ENCODE measurements around the gene TMEM119.
"Not testable (repeated sequence)": the region's sequence is repeated elsewhere in the genome, so short reads cannot be mapped to it uniquely, and the experiment has no call there.

Gene TMEM119

DNA sequence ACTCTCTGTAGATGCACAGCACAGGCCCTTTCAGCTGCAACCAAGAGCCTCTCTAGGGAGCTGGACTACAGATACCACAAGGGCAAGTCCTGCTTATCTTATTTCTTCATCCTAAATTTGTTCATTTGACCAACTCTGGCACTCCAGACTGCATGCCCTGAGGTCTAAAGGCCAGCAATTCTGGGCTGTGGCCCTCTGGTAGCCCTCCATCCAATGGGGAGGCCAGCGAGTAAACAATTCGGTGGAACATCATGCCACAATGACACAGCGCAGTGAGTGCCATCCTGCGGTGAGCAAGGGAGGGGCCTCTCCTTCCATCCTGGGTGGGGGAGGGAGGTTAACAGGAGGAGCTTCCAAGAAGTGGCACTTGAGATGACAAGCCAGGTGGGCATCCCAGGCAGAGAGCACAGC is 36.5 kb upstream of the TMEM119 start:
- no peak for DNase-seq (ENCODE audit: low spot score)

DNA sequence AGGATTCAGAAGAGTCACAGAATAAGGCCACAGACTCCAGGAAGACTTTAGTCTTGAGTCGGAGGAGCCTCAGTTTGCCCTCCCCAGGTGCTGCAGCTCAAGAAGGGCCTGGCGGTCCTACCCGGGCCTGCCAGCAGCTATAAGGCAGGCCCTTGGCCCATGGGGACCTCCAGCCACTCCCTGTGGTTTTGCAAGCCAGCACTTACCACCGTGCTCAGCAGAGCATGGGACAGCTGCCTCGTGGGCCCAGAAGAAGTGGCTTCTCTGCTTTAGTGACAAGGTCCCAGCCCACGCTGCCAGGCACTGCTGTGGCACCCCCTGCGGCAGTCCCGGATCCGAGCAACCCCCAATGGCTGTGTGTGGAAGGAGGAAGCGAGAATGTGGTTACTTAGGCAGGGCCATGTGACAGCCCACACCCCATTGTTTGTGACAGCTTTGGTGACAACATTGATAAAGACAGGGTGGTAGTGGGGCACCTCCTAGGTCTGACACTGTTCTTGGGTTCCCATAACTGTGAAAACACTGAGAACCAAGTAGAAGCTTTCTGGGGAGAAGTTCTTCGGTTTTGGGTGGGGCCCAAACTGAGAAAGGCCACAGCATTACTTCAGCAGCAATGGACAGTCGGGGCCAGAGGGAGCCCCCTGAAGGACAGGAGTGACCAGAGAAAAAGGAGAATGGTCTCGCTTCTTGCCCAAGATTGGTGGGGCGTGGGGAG is 35.8 kb upstream of the TMEM119 start, which contains the start of gene SELPLG:
Gene SELPLG (minus strand): TSS at position 361 of the 715 bp plus-strand sequence. CDS start 9,587 bp downstream, outside the sequence.
- no peak for DNase-seq (ENCODE audit: low spot score)

DNA sequence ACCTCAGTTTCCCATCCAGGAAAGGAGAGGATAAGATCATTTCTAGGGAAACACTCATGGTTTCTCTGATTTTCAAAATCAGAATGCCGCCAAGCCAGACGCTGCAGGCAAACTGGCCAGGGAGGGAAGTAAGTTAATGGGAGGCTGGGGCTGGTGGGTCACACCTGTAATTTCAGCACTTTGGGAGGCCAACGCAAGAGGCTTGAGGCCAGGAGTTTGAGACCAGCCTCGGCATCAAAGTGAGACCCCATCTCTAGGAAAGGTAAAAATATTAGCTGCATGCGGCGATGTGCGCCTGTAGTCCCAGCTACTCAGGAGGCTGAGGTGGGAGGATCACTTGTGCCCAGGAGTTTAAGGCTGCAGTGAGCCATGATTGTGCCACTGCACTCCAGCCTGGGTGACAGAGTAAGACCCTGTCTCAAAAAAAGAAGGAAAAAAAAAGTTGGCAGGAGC is 35.2 kb upstream of the TMEM119 start:
- DNase-seq (ENCODE audit: low spot score) = no peak

DNA sequence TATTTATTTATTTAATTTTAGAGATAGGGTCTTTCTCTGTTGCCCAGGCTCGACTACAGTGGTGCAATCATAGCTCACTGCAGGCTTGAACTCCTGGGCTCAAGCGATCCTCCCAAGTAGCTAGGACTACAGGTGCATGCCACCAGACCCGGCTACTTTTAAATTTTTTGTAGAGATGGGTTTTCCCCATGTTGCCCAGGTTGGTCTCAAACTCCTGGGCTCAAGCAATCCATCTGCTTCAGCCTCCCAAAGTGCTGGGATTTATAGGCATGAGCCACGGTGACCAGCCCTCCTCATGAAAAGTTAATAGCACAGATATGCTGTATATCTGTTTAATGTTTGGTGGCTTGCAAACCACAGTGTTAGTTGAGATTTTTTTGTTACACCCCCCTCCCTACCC is 33.4 kb upstream of the TMEM119 start:
- DNase-seq (ENCODE audit: low spot score) = not testable (repeated sequence)

DNA sequence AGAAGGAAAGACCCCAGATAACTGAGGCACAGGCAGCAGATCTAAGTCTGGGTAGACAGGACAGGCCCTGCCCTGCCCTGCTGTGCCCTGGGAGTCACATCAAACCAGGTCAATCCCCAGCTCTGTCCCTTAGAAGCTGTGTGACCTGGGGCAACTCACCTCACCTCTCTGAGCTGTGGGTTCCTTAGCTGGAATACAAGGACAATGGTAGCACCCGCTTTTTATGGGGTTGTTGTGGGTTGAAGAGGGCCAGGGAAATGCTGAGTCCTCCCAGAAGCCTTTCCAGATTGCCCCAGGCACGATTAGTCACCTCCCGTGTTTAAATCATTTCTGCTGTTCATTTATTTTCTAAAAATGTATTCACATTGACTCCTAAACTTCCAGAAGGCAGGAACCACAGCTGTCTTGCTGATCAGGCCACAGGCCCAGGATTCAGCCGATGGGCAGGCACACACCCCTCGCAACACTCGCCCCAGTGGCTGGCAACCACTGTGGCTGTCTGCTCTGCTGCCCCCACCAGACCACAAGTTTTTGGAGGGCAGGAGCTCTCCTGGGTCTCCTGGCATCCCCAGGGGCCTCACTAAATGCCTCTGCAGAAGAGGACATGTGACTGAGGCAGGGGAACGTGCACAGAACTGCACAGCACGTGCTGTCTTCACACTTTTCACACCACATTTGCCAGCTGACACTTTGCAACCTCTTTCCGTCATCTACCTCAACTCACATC is 32.8 kb upstream of the TMEM119 start:
- peak; percentile 83 for DNase-seq (ENCODE audit: low spot score)

DNA sequence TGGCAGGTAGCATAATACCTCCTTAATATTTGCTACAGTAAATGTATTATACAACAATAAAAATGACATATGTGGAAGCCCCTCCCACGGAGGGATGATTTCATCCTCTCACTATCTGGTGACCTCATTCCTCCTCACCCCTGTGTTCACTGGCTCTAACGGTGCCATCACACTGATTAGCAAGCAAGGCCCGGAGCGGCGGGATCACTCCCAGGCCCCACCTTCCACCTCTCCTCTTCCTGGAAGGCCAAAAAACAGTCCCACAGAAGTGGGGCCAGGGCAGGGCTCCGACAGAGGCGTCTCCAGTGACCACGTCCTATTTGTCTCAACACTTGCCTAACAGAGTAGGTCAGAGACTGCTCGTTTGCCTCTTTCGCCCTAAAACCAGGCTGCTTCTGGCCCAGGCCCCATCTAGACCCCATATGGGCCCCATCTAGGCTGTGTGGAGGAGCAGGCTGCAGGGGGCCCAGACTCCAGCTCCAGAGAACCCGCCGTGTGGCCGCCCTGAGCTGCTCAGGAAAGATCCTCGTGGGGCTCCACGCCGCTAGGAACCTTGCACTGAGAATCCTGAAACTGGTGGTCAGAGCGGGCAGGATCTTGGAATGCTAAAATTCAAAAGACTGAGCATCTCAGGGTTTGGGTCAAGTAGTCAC is 32.1 kb upstream of the TMEM119 start:
- DNase-seq (ENCODE audit: low spot score) = no peak

DNA sequence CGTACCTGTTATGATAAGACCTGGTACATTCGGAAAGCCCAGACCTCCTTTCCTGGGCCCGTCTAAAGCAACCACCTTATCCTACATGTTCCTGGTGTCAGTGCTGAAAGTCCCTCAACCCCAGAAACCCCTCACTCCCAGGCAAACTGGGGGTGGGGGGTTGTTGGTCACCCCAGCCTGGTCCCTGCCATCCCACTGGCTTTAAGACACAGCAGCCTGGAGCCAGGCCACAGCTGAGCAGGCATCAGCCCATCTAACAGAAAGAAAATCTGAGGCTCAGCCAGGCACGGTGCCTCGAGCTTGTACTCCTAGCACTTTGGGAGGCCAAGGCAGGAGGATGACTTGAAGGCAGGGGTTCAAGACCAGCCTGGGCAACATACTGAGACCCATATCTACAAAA is 31.3 kb upstream of the TMEM119 start:
- DNase-seq (ENCODE audit: low spot score) = no peak

DNA sequence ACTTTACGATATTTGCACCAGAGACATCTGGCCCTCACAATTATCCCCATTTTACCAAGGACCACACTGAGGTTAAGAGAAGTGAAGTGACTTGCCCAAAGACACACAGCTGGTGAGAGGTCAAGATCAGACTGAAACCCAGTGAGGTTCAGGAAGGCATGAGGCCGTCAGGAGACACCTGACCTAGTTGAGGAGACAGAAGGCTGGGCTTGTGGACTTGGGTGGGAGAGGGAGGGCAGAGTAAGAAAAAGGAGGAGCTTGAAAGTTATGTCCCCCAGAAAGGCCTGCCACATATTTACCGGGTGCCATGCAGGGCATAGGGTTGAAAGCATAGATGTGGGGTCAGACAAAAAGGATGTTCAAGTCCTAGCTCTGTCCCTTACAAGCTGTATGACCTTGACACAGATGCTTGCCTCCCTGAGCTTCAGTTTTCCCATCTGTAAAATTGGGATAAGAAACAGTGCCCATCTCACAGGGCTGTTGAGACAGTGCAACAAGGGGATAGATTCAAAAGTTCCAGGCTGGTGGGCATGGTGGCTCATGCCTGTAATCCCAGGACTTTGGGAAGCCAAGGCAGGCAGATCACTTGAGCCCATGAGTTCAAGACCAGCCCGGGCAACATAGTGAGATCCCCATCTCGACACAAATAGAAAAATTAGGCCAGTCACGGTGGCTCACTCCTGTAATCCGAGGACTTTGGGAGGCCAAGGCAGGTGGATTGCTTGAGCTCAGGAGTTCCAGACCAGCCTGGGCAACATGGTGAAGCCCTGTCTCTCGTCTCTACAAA is 29.4 kb upstream of the TMEM119 start:
- no peak for DNase-seq (ENCODE audit: low spot score)

DNA sequence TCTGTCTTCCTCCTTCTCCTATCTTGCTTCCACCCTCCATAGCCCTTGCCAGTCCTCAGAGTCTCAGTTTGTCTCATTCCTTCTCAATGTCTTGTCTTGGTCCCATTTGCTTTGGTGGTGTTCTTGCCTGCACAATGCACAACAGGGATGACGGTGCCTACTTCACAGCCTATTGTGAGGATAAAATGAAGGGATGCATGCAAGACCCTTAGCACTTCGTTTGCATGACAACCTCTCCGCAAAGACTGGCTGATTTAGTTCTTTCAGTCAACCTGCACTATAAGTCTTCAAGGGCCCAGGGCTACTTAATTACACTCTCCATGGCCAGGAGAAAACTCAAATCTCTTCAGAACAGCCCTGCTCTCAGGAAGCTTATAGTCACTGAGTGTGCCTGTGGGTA is 27.3 kb upstream of the TMEM119 start:
- DNase-seq (ENCODE audit: low spot score) = no peak

DNA sequence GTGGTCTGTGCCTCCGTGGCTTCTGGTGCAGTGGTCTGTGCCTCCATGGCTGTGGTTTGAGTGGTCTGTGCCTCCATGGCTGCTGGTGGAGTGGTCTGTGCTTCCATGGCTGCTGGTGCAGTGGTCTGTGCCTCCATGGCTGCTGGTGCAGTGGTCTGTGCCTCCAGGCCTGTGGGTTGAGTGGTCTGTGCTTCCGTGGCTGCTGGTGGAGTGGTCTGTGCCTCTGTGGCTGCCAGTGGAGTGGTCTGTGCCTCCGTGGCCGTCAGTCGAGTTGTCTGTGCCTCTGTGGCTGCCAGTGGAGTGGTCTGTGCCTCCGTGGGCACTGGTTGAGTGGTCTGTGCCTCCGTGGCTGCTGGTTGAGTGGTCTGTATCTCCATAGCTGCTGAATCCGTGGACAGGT is 25.7 kb upstream of the TMEM119 start:
- no peak for DNase-seq (ENCODE audit: low spot score)

DNA sequence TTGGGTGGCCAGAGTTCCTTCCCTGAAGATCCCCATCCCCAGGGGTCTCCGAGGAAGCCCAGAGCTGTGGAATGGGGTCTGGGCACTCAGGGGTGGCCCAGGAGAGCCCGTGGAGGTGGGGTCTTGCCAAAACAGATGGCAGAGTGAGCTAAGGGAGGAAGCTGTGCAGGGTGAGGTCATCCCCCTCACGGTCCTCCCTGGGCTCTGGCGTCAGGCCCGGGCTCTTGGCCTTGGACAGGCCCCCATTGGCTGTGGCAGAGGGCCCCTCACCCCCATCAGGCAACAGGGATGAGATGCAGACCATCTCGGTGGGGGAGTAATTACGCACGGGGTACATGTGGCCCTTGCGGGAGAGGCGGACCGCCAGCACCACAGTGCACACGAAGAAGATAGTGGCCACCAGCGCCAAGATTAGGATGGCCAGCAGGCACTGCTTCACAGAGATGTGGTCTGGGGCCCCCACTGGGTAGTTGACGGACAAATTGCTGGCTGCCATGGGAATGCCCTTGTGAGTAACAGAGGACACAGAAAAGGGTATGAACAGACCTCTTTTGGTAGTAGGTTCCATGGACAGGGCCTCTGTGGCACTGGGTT is 25.1 kb upstream of the TMEM119 start:
- DNase-seq (ENCODE audit: low spot score) = no peak

DNA sequence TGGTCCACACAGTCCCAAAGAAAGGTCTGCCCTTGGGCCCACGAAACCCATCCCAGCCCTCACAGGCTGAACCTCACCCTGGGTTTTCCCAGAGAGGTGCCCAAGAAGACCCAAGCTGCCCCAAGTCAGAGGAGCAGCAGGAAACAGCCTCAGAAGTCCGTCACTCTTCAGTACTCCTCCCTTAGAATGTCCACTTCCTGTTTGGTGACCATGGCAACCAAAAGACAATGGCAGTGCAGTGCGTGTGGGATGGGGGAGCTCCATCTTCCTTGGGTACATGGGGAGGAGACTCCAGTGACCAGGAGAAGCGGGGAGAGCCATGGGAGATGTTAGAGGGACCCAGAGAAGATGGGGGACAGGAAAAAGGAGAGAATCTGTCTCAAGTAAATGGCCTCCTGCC is 24.5 kb upstream of the TMEM119 start:
- peak; percentile 50 for DNase-seq (ENCODE audit: low spot score)

DNA sequence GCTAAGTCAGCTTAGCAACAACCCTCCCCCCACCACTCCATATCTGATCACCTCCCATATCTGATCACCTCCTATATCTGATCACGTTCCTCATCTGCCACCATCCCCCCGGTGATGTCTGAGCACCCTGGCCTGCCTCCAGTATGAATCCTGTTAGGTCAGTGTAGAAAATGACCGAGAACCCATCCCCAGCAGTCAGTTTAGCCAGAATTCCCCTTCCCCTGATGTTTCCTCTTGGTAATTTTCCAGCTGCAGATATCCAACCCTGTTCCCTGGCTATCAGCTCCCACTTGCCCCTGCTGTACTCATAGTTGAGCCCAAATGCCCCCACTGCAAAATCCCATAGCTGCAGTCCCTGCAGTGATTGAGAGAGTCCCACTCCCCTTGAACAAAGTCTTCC is 23.3 kb upstream of the TMEM119 start:
- no peak for DNase-seq (ENCODE audit: low spot score)

DNA sequence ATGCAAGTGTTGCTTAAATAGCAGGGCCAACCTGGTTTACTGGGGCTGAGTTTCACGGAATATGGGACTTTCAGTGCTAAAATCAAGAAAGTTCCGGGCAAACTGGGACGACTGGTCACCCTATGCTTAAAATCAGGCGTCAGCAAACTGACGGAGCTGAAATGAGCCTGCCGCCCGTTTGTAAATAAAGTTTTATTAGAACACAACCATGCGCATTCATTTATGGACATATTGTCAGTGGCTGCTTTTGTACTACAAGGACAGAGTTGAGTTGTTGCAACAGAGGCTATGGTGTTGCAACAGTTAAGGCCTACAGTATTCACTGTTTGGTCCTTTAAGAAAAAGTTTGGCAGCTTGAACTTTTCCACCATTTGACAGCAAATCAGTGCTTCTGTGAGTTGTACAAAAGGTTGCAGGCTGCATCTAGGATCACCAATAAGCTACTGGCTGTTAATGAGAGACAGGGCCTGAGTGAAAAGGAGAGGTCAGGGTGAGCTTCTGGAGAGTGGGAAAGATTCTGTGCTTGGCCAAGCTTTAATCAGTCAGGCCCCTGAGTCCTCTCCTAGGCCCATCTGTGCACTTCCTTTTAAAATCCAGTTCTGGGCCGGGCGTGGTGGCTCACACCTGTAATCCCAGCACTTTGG is 22.5 kb upstream of the TMEM119 start:
- DNase-seq (ENCODE audit: low spot score) = no peak

DNA sequence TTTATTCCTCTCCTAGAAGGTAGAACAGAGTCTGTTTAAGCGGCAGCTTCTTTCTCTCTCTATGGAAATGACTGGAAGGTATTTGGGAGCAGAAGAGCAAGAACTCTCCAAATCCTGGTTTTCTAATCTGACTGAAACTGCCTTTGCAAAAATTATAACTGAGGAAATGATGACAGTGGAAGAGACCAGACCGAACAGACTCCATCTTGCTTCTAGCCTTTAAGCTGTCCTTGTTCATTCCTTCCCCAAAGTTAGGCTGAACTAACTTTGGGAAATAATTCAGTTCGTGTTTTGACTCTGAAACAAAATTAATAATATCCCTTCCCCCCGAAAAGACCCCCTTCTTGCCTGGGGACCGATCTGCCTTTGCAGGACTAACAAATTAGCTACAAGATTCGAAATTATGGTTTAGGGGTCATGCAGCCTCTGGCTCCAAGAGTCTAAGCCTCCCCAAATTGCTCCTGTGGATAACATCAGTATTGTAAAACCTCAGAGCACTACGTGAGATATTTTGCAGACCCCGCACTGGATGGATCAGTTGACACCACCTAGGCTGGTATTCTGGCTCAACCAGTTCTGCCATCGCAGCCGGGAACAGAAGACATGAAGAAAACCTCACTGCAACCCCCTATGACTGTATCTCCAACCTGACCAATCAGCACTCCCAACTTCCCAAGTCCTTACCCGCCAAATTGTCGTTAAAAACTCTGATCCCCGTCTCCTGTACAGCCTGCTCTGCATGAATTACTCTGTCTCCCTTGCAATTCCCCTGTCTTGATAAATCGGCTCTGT is 21.7 kb upstream of the TMEM119 start:
- no peak for DNase-seq (ENCODE audit: low spot score)

DNA sequence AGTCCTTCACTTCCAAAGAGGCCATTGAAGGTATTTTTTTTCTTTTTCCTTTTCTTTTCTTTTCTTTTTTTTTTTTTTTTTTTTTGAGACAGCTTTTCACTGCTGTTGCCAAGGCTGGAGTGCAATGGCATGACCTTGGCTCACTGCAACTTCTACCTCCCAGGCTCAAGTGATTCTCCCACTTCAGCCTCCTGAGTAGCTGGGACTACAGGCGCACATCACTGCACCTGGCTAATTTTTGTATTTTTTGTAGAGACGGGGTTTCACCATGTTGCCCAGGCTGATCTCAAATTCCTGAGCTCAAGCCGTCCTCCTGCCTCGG is 21.0 kb upstream of the TMEM119 start:
- DNase-seq (ENCODE audit: low spot score) = not testable (repeated sequence)

DNA sequence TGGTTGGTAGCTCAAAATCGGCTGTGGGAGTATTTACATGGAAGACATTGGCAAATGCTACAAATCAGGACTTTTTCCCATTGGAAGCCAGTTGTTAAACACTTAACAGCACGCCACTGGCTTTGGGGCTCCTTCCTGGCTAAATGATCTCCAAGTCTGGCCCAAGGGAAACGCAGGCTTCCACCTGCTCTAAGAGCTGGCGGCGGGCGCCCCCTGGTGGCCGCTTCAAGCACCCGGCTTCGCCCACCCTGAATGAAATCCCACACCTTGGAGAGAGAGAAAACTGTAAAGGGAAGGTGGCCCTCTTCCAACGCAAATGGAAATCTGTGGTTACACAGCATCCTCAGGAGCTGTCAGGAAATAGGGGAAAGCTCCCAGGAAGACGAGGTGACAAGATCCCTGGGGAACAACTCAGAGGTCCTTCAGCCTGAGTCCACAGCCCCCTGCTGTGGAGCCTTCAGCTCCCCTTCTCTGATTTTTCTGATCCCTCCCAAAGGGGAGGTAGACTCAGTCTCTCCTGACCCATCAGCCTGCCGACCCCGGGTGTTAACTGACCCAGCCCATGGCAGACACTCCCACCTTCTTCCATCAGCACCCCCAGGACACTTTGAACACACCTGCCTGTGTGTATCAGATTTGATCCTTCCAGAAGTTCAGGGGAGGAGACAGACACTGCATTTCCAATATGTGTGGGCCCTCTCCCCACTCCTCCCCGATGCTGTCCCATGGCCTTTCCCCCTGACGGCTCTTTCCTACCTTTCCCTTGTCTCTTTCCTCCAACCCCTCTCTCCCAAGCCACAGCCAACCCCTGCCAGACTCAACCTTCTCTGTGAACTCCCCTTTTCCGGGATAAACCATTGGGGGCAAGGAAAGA is 20.4 kb upstream of the TMEM119 start:
- DNase-seq (ENCODE audit: low spot score) = peak; percentile 90

DNA sequence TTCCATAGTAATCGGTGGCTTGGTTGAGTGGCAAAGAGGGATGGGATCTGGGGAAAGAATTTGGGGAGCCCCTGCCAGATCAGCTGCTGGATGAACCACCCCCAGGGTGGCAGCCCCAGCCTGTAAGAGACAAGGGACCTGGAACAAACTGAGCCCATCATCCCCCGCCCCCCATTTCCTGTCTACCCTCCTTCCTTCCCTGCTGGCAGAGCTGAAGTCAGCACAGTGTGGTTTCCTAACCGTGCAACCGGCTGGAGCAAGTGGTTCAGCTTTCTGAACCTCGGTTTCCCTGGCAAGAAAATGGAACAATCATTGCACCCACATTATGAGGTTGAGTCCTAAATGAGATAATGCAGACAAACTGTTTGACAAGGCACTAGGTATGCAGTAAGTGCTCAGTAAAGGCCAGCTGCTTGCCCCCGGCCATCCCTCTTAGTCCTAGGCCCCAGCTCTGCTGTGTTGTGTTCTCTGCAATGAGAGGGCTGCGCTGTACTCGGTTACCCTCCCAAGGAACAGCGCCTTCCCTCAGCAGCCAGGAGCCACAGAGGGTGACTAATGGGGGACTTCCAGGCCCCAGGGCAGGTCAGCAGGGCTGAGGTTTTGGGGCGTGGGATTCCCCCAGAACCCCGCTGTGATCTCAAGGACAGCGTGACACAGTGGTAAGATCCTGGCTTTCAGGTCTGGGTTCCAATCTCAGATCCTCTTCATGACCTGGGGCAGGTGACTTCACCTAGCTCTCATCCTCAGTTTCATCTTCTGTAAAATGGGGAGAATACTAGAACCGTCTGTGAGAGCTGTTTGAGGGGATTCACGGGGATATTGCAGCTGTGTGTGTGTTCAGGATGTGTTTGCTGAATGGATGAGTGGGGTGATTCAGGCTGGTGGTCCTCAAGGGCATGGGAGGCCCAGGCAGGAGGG is 19.3 kb upstream of the TMEM119 start:
- DNase-seq (ENCODE audit: low spot score) = no peak

DNA sequence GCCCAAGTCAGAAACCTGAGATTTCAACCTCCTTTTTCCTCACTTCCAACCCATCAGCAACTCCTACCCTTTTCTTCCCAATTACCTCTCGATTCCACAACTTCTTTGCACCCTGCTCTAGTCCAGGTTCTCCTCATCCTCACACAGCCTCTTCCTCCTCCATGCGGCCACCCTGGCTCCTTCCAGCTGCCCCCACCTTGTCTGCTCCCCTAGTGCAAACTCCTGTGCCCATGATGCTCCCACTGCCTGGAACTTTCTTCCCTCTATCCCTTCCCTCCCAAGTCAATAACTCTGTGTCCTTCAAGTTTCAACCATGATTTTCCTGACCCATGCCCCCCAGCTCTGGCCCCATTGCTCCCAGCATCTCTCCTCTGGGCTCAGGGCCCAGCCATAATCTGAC is 18.5 kb upstream of the TMEM119 start:
- no peak for DNase-seq (ENCODE audit: low spot score)
